HepG2 (cell line): ENCODE results near the gene C11orf21. TPM values are rescaled to one million over a fixed set of nuclear protein-coding genes. Genes with fewer than 3 reads are reported as not detected.

Experiments
- ATAC-seq: fragments of 200-7000 bp; cut with Tn5 transposase; 3 replicates; pipeline ENCODE4 v1.9.1; 2020; ENCODE audit warnings: mild to moderate bottlenecking, moderate library complexity
- BruUV-seq: library from RNA; stranded (reverse); fragments of 400-500 nt; replicated peaks from 2 replicates; lab custom pipeline; 2021; lab: Mats Ljungman, UMichigan
- CTCF ChIA-PET: fragments of 300-600 bp; formaldehyde crosslinking; extraction: SDS; loops from one replicate; lab custom pipeline; 2021; ENCODE audit warnings: low total read pairs, inconsistent platforms, low intra/inter-chr PET ratio; lab: Yijun Ruan, JAX
- POLR2A ChIA-PET: fragments of 350-600 bp; sonication (Branson Sonifier 250); formaldehyde crosslinking; loops from one replicate; lab custom pipeline; 2020; ENCODE audit warnings: antibody characterized with exemption, inconsistent platforms; lab: Yijun Ruan, JAX
- DNase-seq: peaks from one replicate; pipeline ENCODE4 v3.0.0-alpha.2; 2015; ENCODE audit warnings: low spot score
- FAIRE-seq: peaks from 3 replicates; lab custom pipeline; 2011; peaks lifted over from hg19 to GRCh38; lab: Jason Lieb, UNC
- H2AFZ ChIP-seq: one replicate; pipeline ENCODE4 v1.6.1; 2011; ENCODE audit warnings: low read length, inconsistent platforms
- H3K27ac ChIP-seq: fragments of 300-600 bp; 3 replicates; pipeline ENCODE4 v1.8.0; 2011; ENCODE audit warnings: mixed run types, mild to moderate bottlenecking, mixed read lengths, low read length, inconsistent platforms; ENCODE audit not compliant: insufficient read depth; ENCODE audit errors: extremely low read length
- H3K27me3 ChIP-seq, 2 experiments: fragments of 200-600 bp in 1 of 2; 2 replicates in 1 of 2; 3 replicates in 1 of 2; pipeline versions ENCODE4 v1.6.0 to v1.8.0; 2011; ENCODE audit warnings: low read length in 2 of 2, mild to moderate bottlenecking in 2 of 2, moderate library complexity in 2 of 2, inconsistent platforms in 1 of 2; ENCODE audit not compliant: insufficient read depth in 2 of 2, control insufficient read depth in 1 of 2
- H3K36me3 ChIP-seq, 2 experiments: fragments of 200-600 bp in 1 of 2; replicated peaks in 1 of 2; 2 replicates in 1 of 2; 3 replicates in 1 of 2; pipeline versions ENCODE4 v1.5.1 to v1.8.0; 2011; ENCODE audit warnings: low read length in 2 of 2, inconsistent platforms in 1 of 2; ENCODE audit not compliant: insufficient read depth in 2 of 2, control insufficient read depth in 1 of 2
- H3K4me1 ChIP-seq: 2 replicates; pipeline ENCODE4 v1.5.1; 2012; ENCODE audit warnings: low read length, inconsistent platforms; ENCODE audit not compliant: insufficient read depth
- H3K4me2 ChIP-seq: 2 replicates; pipeline ENCODE4 v1.6.0; 2011; ENCODE audit warnings: low read depth, low read length, inconsistent platforms
- H3K4me3 ChIP-seq, 3 experiments: fragments of 200-600 bp in 1 of 3; sonication (generic), shearing (Covaris generic) in 1 of 3; replicated peaks in 1 of 3; 2 replicates each; pipeline ENCODE4 v1.5.1; 2011 to 2016; ENCODE audit warnings: low read length in 3 of 3, inconsistent platforms in 2 of 3, low read depth in 2 of 3, mild to moderate bottlenecking in 2 of 3, control low read depth in 1 of 3, mixed read lengths in 1 of 3; ENCODE audit not compliant: insufficient read depth in 1 of 3
- H3K79me2 ChIP-seq: one replicate; pipeline ENCODE4 v1.6.1; 2011; ENCODE audit warnings: low read length, inconsistent platforms; ENCODE audit not compliant: insufficient read depth
- H3K9ac ChIP-seq: 2 replicates; pipeline ENCODE4 v1.6.0; 2011; ENCODE audit warnings: mild to moderate bottlenecking, low read depth, low read length, inconsistent platforms; ENCODE audit not compliant: insufficient read depth
- H3K9me3 ChIP-seq: 2 replicates; pipeline ENCODE4 v1.5.1; 2012; ENCODE audit warnings: mild to moderate bottlenecking, low read length
- H4K20me1 ChIP-seq: 2 replicates; pipeline ENCODE4 v1.6.0; 2011; ENCODE audit warnings: inconsistent platforms, mild to moderate bottlenecking, low read length, moderate library complexity; ENCODE audit not compliant: insufficient read depth
- AKNA ChIP-seq: sonication (generic); formaldehyde crosslinking; IDR thresholded peaks from 2 replicates; pipeline ENCODE4 v1.4.0; 2020; ENCODE audit warnings: missing genetic modification reagents, borderline replicate concordance
- CBX2 ChIP-seq, 2 experiments: fragments of 200-600 bp in 1 of 2; sonication (generic); formaldehyde crosslinking in 1 of 2; IDR thresholded peaks; 2 replicates each; pipeline versions ENCODE4 v1.7.0 to v1.8.1; 2018 to 2022; ENCODE audit warnings: low read depth in 2 of 2, low read length in 1 of 2, mild to moderate bottlenecking in 1 of 2, missing genetic modification reagents in 1 of 2
- GTF2F1 ChIP-seq: fragments of 150-350 bp; IDR thresholded peaks from 2 replicates; pipeline ENCODE4 v1.6.1; 2014; ENCODE audit warnings: low read length
- HDAC2 ChIP-seq: sonication (generic); formaldehyde crosslinking; IDR thresholded peaks from 2 replicates; pipeline ENCODE4 v1.4.0; 2020; ENCODE audit warnings: missing genetic modification reagents
- HHEX ChIP-seq: IDR thresholded peaks from 2 replicates; pipeline ENCODE4 v1.6.1; 2016; ENCODE audit warnings: control low read depth
- HINFP ChIP-seq: sonication (generic); formaldehyde crosslinking; IDR thresholded peaks from 2 replicates; pipeline ENCODE4 v1.4.0; 2020; ENCODE audit warnings: low read depth, mild to moderate bottlenecking, missing genetic modification reagents
- PAX8 ChIP-seq: sonication (generic); formaldehyde crosslinking; IDR thresholded peaks from 2 replicates; pipeline ENCODE4 v1.8.0; 2022; ENCODE audit warnings: mild to moderate bottlenecking, missing genetic modification reagents, borderline replicate concordance
- PRMT3 ChIP-seq: sonication (generic); formaldehyde crosslinking; IDR thresholded peaks from 2 replicates; pipeline ENCODE4 v1.8.1; 2022; ENCODE audit warnings: low read depth, mild to moderate bottlenecking, moderate library complexity, missing genetic modification reagents, borderline replicate concordance
- REPIN1 ChIP-seq: sonication (generic); formaldehyde crosslinking; IDR thresholded peaks from 2 replicates; pipeline ENCODE4 v1.8.0; 2022; ENCODE audit warnings: missing genetic modification reagents, low read depth, mild to moderate bottlenecking, borderline replicate concordance
- TRIM24 ChIP-seq: sonication (generic); formaldehyde crosslinking; IDR thresholded peaks from 2 replicates; pipeline ENCODE4 v1.8.0; 2022; ENCODE audit warnings: mild to moderate bottlenecking, missing genetic modification reagents
- ZNF207 ChIP-seq: fragments of 450-650 bp; IDR thresholded peaks from 2 replicates; pipeline ENCODE4 v1.6.1; 2016; ENCODE audit warnings: antibody characterized with exemption, borderline replicate concordance
- ZNF317 ChIP-seq: sonication (generic); formaldehyde crosslinking; IDR thresholded peaks from 2 replicates; pipeline ENCODE4 v1.5.0; 2020; ENCODE audit warnings: mild to moderate bottlenecking, missing genetic modification reagents
- ZNF543 ChIP-seq: sonication (generic); formaldehyde crosslinking; IDR thresholded peaks from 2 replicates; pipeline ENCODE4 v1.4.0; 2020; ENCODE audit warnings: mild to moderate bottlenecking, missing genetic modification reagents
- ZNF672 ChIP-seq: sonication (generic); formaldehyde crosslinking; IDR thresholded peaks from 2 replicates; pipeline ENCODE4 v1.8.1; 2022; ENCODE audit warnings: missing genetic modification reagents
- WGBS: methylation state at CpG from one replicate; pipeline ENCODE4 v1.1.6; 2017; ENCODE audit warnings: low lambda C conversion rate; 5-methylcytosine and 5-hydroxymethylcytosine counted together
- in situ Hi-C: cut with HindIII; loops from 2 replicates; pipeline ENCODE4 v1.10.0; 2017; ENCODE audit warnings: low pct_unique_long_range_greater_than_20kb; ENCODE audit not compliant: extremely low pct_ligation_motif_present
- intact Hi-C: fragments of 100-400 bp; cut with micrococcal nuclease; formaldehyde crosslinking; loops from one replicate; pipeline ENCODE4 v1.10.0; 2022; ENCODE audit not compliant: unreplicated experiment
- polyA plus RNA-seq, 8 experiments: library from polyadenylated mRNA; depleted of rRNA in 3 of 8; stranded (reverse) in 7 of 8; unstranded in 1 of 8; fragments of >200 nt; fragmentation: Illumina TruSeq in 4 of 8; extraction: Trizol in 4 of 8; gene quantifications; 2 replicates each; pipeline versions ENCODE4 v1.2.1 to v1.2.3, GENCODE V29; 2011 to 2016; ENCODE audit warnings: low read depth in 4 of 8, missing spikeins in 1 of 8, mixed read lengths in 1 of 8; ENCODE audit not compliant: insufficient read depth in 1 of 8
- total RNA-seq, 5 experiments: library from RNA; depleted of rRNA; stranded (reverse); fragments of >200 nt; fragmentation: Illumina TruSeq; extraction: Trizol; gene quantifications; 2 replicates each; pipeline ENCODE4 v1.2.3, GENCODE V29; 2016; ENCODE audit warnings: low read depth in 1 of 5

The C11orf21 gene
- total and polyA plus RNA-seq, 2 of the 13 experiments (the other 11 are each of a cell fraction or from before 2014, with no cell fraction given) = 0.08 TPM; not detected in 1

GRCh38 chr11:2310786-2311352, 9.2 kb upstream of the C11orf21 start (continued):
- TF ChIP-seq AKNA (CRISPR knock-in tag) = no peak
- TF ChIP-seq ZNF543 (CRISPR knock-in tag) = no peak
- TF ChIP-seq GTF2F1 = no peak

- CTCF ChIA-PET = no interaction called here
- peaks cover 10 to 28% of the 10 kb centered on the region in 2 experiments; a peak in 3 of 5 replicates for H3K27me3 ChIP-seq
- no peak overlapping the region for H3K27ac ChIP-seq
- ATAC-seq = no peak
- TF ChIP-seq ZNF207 = no peak
- no peak for TF ChIP-seq HHEX (CRISPR knock-in tag)
- TF ChIP-seq REPIN1 (CRISPR knock-in tag) = no peak
- TF ChIP-seq TRIM24 (CRISPR knock-in tag) = no peak
- no peak for TF ChIP-seq HINFP (CRISPR knock-in tag)
- TF ChIP-seq ZNF672 (CRISPR knock-in tag) = no peak
- no peak for TF ChIP-seq HDAC2
- TF ChIP-seq CBX2 (IDR thresholded peaks at IDR 0.05; ENCODE audit: low read depth, low read length) = no peak
- no peak for TF ChIP-seq CBX2 (CRISPR knock-in tag; IDR thresholded peaks at IDR 0.05; ENCODE audit: low read depth)
- TF ChIP-seq PRMT3 (CRISPR knock-in tag) = no peak
- TF ChIP-seq ZNF317 (CRISPR knock-in tag) = no peak
- TF ChIP-seq PAX8 = no peak
- H3K9me3 ChIP-seq = no peaks in the 10 kb centered on the region
- no TSS peak for BruUV-seq
- H3K4me2 ChIP-seq = no peak overlapping the region
- H2AFZ ChIP-seq = no peak overlapping the region
- no peak for DNase-seq
- H3K4me3 ChIP-seq = no peak overlapping the region
- in situ Hi-C loops (loop anchor here (5.0 kb wide), 2 partner anchors 107 to 217 kb away; no protein-coding TSS in a partner anchor), intact Hi-C loops (loop anchor here (10.0 kb wide), 1 partner anchor 225 kb away; no protein-coding TSS in a partner anchor)
- FAIRE-seq = no peak
- H3K4me1 ChIP-seq = no peaks in the 10 kb centered on the region
- H3K36me3 ChIP-seq = no peaks in the 10 kb centered on the region
- POLR2A ChIA-PET = no interaction called here
- H3K79me2 ChIP-seq = no peaks in the 10 kb centered on the region
- no peaks in the 10 kb centered on the region for H4K20me1 ChIP-seq
- WGBS = 43% methylated on average over 5 of the region's 16 CpGs
- H3K9ac ChIP-seq = no peak overlapping the region
Observed at GRCh38 chr11:2310073-2310785, 8.5 kb upstream of the C11orf21 start.
